AG09319 (cell line): Measurements from ENCODE around the gene THSD4.

Experiments used
- DNase-seq: peaks from one replicate; pipeline ENCODE4 v3.0.0-alpha.2; 2010; ENCODE audit warnings: low read depth; ENCODE audit errors: extremely low read depth
- TF ChIP-seq, protein P1 (sequence below): IDR thresholded peaks from 2 replicates; pipeline ENCODE4 v1.5.1; 2011; ENCODE audit warnings: low read depth, mild to moderate bottlenecking, inconsistent platforms, low read length, moderate library complexity

THSD4 gene

GRCh38 chr15:71448688-71449114 lies 333.4 kb downstream of the THSD4 start:
- DNase-seq, result peak; percentile 37
- TF ChIP-seq, protein P1, sequence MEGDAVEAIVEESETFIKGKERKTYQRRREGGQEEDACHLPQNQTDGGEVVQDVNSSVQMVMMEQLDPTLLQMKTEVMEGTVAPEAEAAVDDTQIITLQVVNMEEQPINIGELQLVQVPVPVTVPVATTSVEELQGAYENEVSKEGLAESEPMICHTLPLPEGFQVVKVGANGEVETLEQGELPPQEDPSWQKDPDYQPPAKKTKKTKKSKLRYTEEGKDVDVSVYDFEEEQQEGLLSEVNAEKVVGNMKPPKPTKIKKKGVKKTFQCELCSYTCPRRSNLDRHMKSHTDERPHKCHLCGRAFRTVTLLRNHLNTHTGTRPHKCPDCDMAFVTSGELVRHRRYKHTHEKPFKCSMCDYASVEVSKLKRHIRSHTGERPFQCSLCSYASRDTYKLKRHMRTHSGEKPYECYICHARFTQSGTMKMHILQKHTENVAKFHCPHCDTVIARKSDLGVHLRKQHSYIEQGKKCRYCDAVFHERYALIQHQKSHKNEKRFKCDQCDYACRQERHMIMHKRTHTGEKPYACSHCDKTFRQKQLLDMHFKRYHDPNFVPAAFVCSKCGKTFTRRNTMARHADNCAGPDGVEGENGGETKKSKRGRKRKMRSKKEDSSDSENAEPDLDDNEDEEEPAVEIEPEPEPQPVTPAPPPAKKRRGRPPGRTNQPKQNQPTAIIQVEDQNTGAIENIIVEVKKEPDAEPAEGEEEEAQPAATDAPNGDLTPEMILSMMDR, result peak; percentile 93

- TF ChIP-seq, protein P1, result no peak
These were observed 334.1 kb downstream of the THSD4 start for GRCh38 chr15:71449363-71449762.

GRCh38 chr15:71449956-71450355 lies 334.7 kb downstream of the THSD4 start:
- TF ChIP-seq, protein P1, result no peak
- no peak for DNase-seq

More at GRCh38 chr15:71449363-71449762, 334.1 kb downstream of the THSD4 start:
- no peak for DNase-seq

DNA sequence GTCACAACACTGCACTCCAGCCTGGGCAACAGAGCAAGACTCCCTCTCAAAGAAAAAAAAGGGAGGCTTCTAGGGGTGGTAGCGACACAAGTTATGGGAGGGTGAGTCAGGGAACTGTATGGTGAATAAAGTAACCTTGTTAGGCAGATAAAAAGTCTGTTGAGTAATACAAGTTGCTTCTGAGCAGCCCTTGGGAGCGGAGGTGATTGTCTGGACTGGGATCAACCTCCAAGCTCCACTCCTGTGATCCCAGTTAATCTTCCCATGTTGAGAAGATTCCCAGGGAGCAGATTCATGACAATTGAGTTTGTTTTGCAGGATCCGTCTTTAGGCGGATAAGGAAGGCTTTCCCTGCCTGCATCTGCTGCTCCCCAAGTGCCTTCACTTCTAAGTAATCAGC lies 335.9 kb downstream of the THSD4 start:
- no peak for DNase-seq

GRCh38 chr15:71452893-71453292 lies 337.6 kb downstream of the THSD4 start:
- TF ChIP-seq, protein P1, result no peak
- no peak for DNase-seq

More for the DNA sequence above, 335.9 kb downstream of the THSD4 start:
- TF ChIP-seq, protein P1, result no peak

GRCh38 chr15:71454462-71454996 lies 339.3 kb downstream of the THSD4 start:
- TF ChIP-seq, protein P1, result no peak
- DNase-seq, result no peak

- TF ChIP-seq, protein P1, result no peak
- DNase-seq, result no peak
These were observed 339.8 kb downstream of the THSD4 start for GRCh38 chr15:71455107-71455506.
